ENCODE measurements around the gene CDC20. TPM values are rescaled to one million over a fixed set of nuclear protein-coding genes. Genes with fewer than 3 reads are reported as not detected.

The CDC20 gene
- total and polyA plus RNA-seq, 2 donors (not counting 1 experiment from before 2014, with no cell fraction given) = 16.7 to 24.1 TPM

- Histone ChIP-seq H3K9ac (ENCODE audit: insufficient read depth, low read length) (no peak overlapping the region), H3K36me3 (ENCODE audit: control insufficient read depth, insufficient read depth, low read length) (peaks cover 23% of the 10 kb centered on the region), H3K4me1 (ENCODE audit: control insufficient read depth, extremely low read depth, insufficient read depth, low read length) (peaks cover 11% of the 10 kb centered on the region), H3K27me3 (ENCODE audit: control insufficient read depth, insufficient read depth, low read length) (no peaks in the 10 kb centered on the region), H2AFZ (ENCODE audit: low read length) (no peak overlapping the region), H3K4me2 (ENCODE audit: extremely low read depth, insufficient read depth, low read length) (peak overlapping the region; percentile 97), H3K79me2 (ENCODE audit: control insufficient read depth, insufficient read depth, low read length) (peaks cover 54% of the 10 kb centered on the region), H3K27ac (ENCODE audit: insufficient read depth, low read length) (no peak overlapping the region), H3K4me3 (replicated peaks in 1 of 4; ENCODE audit: control extremely low read depth in 1 of 4, insufficient read depth in 1 of 4, low read depth in 3 of 4, low read length in 4 of 4) (peak overlapping the region; percentile 12 to 87 (median 53)), H4K20me1 (ENCODE audit: control insufficient read depth, extremely low read depth, insufficient read depth, low read length) (no peaks in the 10 kb centered on the region), H3K9me3 (ENCODE audit: control insufficient read depth, insufficient read depth, low read depth, low read length) (no peaks in the 10 kb centered on the region)
- no peak for TF ChIP-seq EZH2 (IDR thresholded peaks at IDR 0.05; ENCODE audit: low read length, missing control alignments)
- TF ChIP-seq, protein P1, sequence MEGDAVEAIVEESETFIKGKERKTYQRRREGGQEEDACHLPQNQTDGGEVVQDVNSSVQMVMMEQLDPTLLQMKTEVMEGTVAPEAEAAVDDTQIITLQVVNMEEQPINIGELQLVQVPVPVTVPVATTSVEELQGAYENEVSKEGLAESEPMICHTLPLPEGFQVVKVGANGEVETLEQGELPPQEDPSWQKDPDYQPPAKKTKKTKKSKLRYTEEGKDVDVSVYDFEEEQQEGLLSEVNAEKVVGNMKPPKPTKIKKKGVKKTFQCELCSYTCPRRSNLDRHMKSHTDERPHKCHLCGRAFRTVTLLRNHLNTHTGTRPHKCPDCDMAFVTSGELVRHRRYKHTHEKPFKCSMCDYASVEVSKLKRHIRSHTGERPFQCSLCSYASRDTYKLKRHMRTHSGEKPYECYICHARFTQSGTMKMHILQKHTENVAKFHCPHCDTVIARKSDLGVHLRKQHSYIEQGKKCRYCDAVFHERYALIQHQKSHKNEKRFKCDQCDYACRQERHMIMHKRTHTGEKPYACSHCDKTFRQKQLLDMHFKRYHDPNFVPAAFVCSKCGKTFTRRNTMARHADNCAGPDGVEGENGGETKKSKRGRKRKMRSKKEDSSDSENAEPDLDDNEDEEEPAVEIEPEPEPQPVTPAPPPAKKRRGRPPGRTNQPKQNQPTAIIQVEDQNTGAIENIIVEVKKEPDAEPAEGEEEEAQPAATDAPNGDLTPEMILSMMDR (conservative IDR thresholded peaks at IDR 0.05 in 1 of 2, IDR thresholded peaks at IDR 0.05 in 1 of 2; ENCODE audit: low read depth in 1 of 2, low read length in 2 of 2) = no peak
- no peak for DNase-seq (ENCODE audit: low read depth in 2 of 2)
Measured at GRCh38 chr1:43366179-43366578, 7.4 kb downstream of the CDC20 start.

GRCh38 chr1:43366601-43367025 lies 7.8 kb downstream of the CDC20 start:
- H3K79me2 ChIP-seq (ENCODE audit: control insufficient read depth, insufficient read depth, low read length) = peaks cover 50% of the 10 kb centered on the region
- no peaks in the 10 kb centered on the region for H4K20me1 ChIP-seq (ENCODE audit: control insufficient read depth, extremely low read depth, insufficient read depth, low read length)
- peak in 1 of 2 donors; percentile 31 for DNase-seq (ENCODE audit: low read depth in 2 of 2)
- no peaks in the 10 kb centered on the region for H3K27me3 ChIP-seq (ENCODE audit: control insufficient read depth, insufficient read depth, low read length)
- TF ChIP-seq EZH2 (IDR thresholded peaks at IDR 0.05; ENCODE audit: low read length, missing control alignments) = no peak
- TF ChIP-seq, protein P1 (conservative IDR thresholded peaks at IDR 0.05 in 1 of 2, IDR thresholded peaks at IDR 0.05 in 1 of 2; ENCODE audit: low read depth in 1 of 2, low read length in 2 of 2) = no peak
- peak overlapping the region; percentile 97 for H3K4me2 ChIP-seq (ENCODE audit: extremely low read depth, insufficient read depth, low read length)
- H3K9me3 ChIP-seq (ENCODE audit: control insufficient read depth, insufficient read depth, low read depth, low read length) = no peaks in the 10 kb centered on the region
- H3K27ac ChIP-seq (ENCODE audit: insufficient read depth, low read length) = peak overlapping the region; percentile 92
- no peak overlapping the region for H2AFZ ChIP-seq (ENCODE audit: low read length)
- peak overlapping the region; percentile 85 to 96 (median 89) for H3K4me3 ChIP-seq (replicated peaks in 1 of 4; ENCODE audit: control extremely low read depth in 1 of 4, insufficient read depth in 1 of 4, low read depth in 3 of 4, low read length in 4 of 4)
- H3K9ac ChIP-seq (ENCODE audit: insufficient read depth, low read length) = peak overlapping the region; percentile 87
- H3K36me3 ChIP-seq (ENCODE audit: control insufficient read depth, insufficient read depth, low read length) = peaks cover 20% of the 10 kb centered on the region
- peaks cover 11% of the 10 kb centered on the region for H3K4me1 ChIP-seq (ENCODE audit: control insufficient read depth, extremely low read depth, insufficient read depth, low read length)

- H3K27me3 ChIP-seq (ENCODE audit: control insufficient read depth, insufficient read depth, low read length) = no peaks in the 10 kb centered on the region
- H3K36me3 ChIP-seq (ENCODE audit: control insufficient read depth, insufficient read depth, low read length) = peaks cover 17% of the 10 kb centered on the region
- peaks cover 43% of the 10 kb centered on the region for H3K79me2 ChIP-seq (ENCODE audit: control insufficient read depth, insufficient read depth, low read length)
- peaks cover 10% of the 10 kb centered on the region for H3K4me1 ChIP-seq (ENCODE audit: control insufficient read depth, extremely low read depth, insufficient read depth, low read length)
- H2AFZ ChIP-seq (ENCODE audit: low read length) = no peak overlapping the region
- peak overlapping the region; percentile 92 for H3K27ac ChIP-seq (ENCODE audit: insufficient read depth, low read length)
- DNase-seq (ENCODE audit: low read depth in 2 of 2) = peak in 1 of 2 donors; percentile 72
- H3K4me2 ChIP-seq (ENCODE audit: extremely low read depth, insufficient read depth, low read length) = peak overlapping the region; percentile 97
- H4K20me1 ChIP-seq (ENCODE audit: control insufficient read depth, extremely low read depth, insufficient read depth, low read length) = no peaks in the 10 kb centered on the region
- H3K4me3 ChIP-seq (replicated peaks in 1 of 4; ENCODE audit: control extremely low read depth in 1 of 4, insufficient read depth in 1 of 4, low read depth in 3 of 4, low read length in 4 of 4) = peak overlapping the region; percentile 85 to 96 (median 89)
- peak overlapping the region; percentile 87 for H3K9ac ChIP-seq (ENCODE audit: insufficient read depth, low read length)
- TF ChIP-seq, protein P1 (conservative IDR thresholded peaks at IDR 0.05 in 1 of 2, IDR thresholded peaks at IDR 0.05 in 1 of 2; ENCODE audit: low read depth in 1 of 2, low read length in 2 of 2) = no peak
- TF ChIP-seq EZH2 (IDR thresholded peaks at IDR 0.05; ENCODE audit: low read length, missing control alignments) = no peak
- no peaks in the 10 kb centered on the region for H3K9me3 ChIP-seq (ENCODE audit: control insufficient read depth, insufficient read depth, low read depth, low read length)
Measured at GRCh38 chr1:43367026-43367903, 8.5 kb downstream of the CDC20 start.

Measured in fibroblast of lung (primary cell).